ENCODE results near the gene JPH3.
"Not testable (repeated sequence)": the region's sequence is repeated elsewhere in the genome, so short reads cannot be mapped to it uniquely, and the experiment has no call there.

JPH3 gene

GRCh38 chr16:87572959-87573358, 29.3 kb upstream of the JPH3 start:
- no peak for DNase-seq (ENCODE audit: low read depth in 2 of 2, low spot score in 1 of 2)

- DNase-seq (ENCODE audit: low read depth in 2 of 2, low spot score in 1 of 2), result no peak
Observed at GRCh38 chr16:87575027-87575804, 27.1 kb upstream of the JPH3 start.

- DNase-seq (ENCODE audit: low read depth in 2 of 2, low spot score in 1 of 2), result no peak
Observed at GRCh38 chr16:87576171-87576570, 26.1 kb upstream of the JPH3 start.

- DNase-seq (ENCODE audit: low read depth in 2 of 2, low spot score in 1 of 2), result not testable (repeated sequence)
Observed at GRCh38 chr16:87578142-87578930, 24.0 kb upstream of the JPH3 start.

GRCh38 chr16:87579691-87580090, 22.6 kb upstream of the JPH3 start:
- DNase-seq (ENCODE audit: low read depth in 2 of 2, low spot score in 1 of 2), result no peak

GRCh38 chr16:87580855-87581261, 21.4 kb upstream of the JPH3 start:
- no peak for DNase-seq (ENCODE audit: low read depth in 2 of 2, low spot score in 1 of 2)

GRCh38 chr16:87581857-87582215, 20.5 kb upstream of the JPH3 start:
- no peak for DNase-seq (ENCODE audit: low read depth in 2 of 2, low spot score in 1 of 2)

- DNase-seq (ENCODE audit: low read depth in 2 of 2, low spot score in 1 of 2), result no peak
Observed at GRCh38 chr16:87582216-87582965, 19.9 kb upstream of the JPH3 start.

- no peak for DNase-seq (ENCODE audit: low read depth in 2 of 2, low spot score in 1 of 2)
Observed at GRCh38 chr16:87582966-87583325, 19.4 kb upstream of the JPH3 start.

- no peak for DNase-seq (ENCODE audit: low read depth in 2 of 2, low spot score in 1 of 2)
Observed at GRCh38 chr16:87583453-87584131, 18.7 kb upstream of the JPH3 start.

GRCh38 chr16:87584271-87584670, 18.0 kb upstream of the JPH3 start:
- DNase-seq (ENCODE audit: low read depth in 2 of 2, low spot score in 1 of 2), result no peak

GRCh38 chr16:87584975-87585374, 17.3 kb upstream of the JPH3 start:
- DNase-seq (ENCODE audit: low read depth in 2 of 2, low spot score in 1 of 2), result no peak

GRCh38 chr16:87585442-87586200, 16.7 kb upstream of the JPH3 start:
- no peak for DNase-seq (ENCODE audit: low read depth in 2 of 2, low spot score in 1 of 2)

GRCh38 chr16:87586201-87586782, 16.0 kb upstream of the JPH3 start:
- DNase-seq (ENCODE audit: low read depth in 2 of 2, low spot score in 1 of 2), result no peak

- no peak for DNase-seq (ENCODE audit: low read depth in 2 of 2, low spot score in 1 of 2)
Observed at GRCh38 chr16:87587636-87588035, 14.7 kb upstream of the JPH3 start.

- no peak for DNase-seq (ENCODE audit: low read depth in 2 of 2, low spot score in 1 of 2)
Observed at GRCh38 chr16:87592018-87592712, 10.1 kb upstream of the JPH3 start.

- no peak for DNase-seq (ENCODE audit: low read depth in 2 of 2, low spot score in 1 of 2)
Observed at GRCh38 chr16:87593710-87594258, 8.5 kb upstream of the JPH3 start.

GRCh38 chr16:87595712-87596111, 6.6 kb upstream of the JPH3 start:
- no peak for DNase-seq (ENCODE audit: low read depth in 2 of 2, low spot score in 1 of 2)

GRCh38 chr16:87597324-87597830, 4.9 kb upstream of the JPH3 start:
- no peak for DNase-seq (ENCODE audit: low read depth in 2 of 2, low spot score in 1 of 2)

Measured in stimulated activated CD8-positive, alpha-beta memory T cell treated with anti-CD3 and anti-CD28 coated beads, Interleukin-4, amount 100 ng/mL, for 4 hours (primary cell).